Activated T-helper 2 cell treated with anti-CD3 and anti-CD28 coated beads, Interferon-gamma antibody, Interleukin-2, Interleukin-4, amounts not matched to agents 10 μg/mL and 5 μg/mL and 100 μg/mL, durations not matched to agents 14 hours and 24 hours and 36 hours (primary cell): ENCODE data around the gene KSR2. TPM values are rescaled to one million over a fixed set of nuclear protein-coding genes. Genes with fewer than 3 reads are reported as not detected.
"Not testable (repeated sequence)": the region's sequence is repeated elsewhere in the genome, so short reads cannot be mapped to it uniquely, and the experiment has no call there.

Source experiments
- DNase-seq: peaks from one replicate; pipeline ENCODE4 v3.0.0; 2021; ENCODE audit warnings: low spot score
- H3K27ac Mint-ChIP-seq: one replicate; pipeline ENCODE4 v1.8.0; 2021; ENCODE audit warnings: mixed read lengths
- H3K27me3 Mint-ChIP-seq: one replicate; pipeline ENCODE4 v1.8.0; 2021; ENCODE audit warnings: low read depth, mixed read lengths
- H3K36me3 Mint-ChIP-seq: one replicate; pipeline ENCODE4 v1.8.0; 2021; ENCODE audit warnings: low read depth, mixed read lengths
- H3K4me1 Mint-ChIP-seq: one replicate; pipeline ENCODE4 v1.8.0; 2021; ENCODE audit warnings: low read depth, mixed read lengths
- H3K4me3 Mint-ChIP-seq: one replicate; pipeline ENCODE4 v1.8.0; 2021; ENCODE audit warnings: low read depth, mild to moderate bottlenecking, moderate library complexity, mixed read lengths
- H3K9me3 Mint-ChIP-seq: one replicate; pipeline ENCODE4 v1.8.0; 2021; ENCODE audit warnings: mixed read lengths
- intact Hi-C: fragments of 100-400 bp; cut with micrococcal nuclease; formaldehyde crosslinking; loops from one replicate; pipeline ENCODE4 v1.15.1; 2023
- total RNA-seq: library from RNA; stranded (reverse); gene quantifications from 2 replicates; pipeline ENCODE4 v1.2.3, GENCODE V29; 2022

Gene KSR2
- total RNA-seq, 1 donor from 2014 or later: 0.09 TPM

DNA sequence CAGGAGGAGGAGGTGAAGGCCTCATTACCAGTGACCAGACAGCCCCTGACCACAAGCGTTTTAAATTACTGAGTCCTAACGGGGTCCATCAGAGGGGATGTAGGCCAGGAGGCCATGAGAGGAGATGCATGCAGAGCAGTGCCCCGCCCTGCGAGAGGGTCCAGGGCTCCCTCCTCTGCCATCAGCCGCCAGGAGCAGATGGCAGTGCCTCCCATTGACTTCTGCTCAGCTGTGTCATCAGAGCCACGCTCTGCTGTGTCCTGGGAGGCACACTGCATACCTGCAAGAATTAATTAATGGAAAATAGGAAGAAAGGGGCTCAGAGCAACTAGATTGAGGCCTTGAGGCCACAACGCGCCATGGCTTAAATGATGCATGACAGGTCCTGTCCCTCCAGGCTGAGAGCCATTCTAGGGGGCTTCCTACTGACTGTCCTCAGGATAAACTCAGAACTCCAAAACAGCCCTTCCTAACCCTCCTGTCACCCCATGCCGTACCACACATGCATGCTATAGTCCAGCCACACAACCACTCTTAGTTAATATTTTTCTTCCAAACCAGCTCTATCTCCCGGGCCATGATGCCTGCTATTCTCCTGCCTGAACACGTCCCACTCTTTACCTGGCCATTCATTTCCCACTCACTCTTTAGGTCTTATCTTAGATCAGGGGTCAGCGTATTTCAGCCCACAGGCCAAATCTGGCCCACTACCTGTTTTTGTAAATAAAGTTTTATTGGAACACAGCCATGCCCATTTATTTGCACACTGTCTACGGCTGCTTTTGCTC is 235.8 kb downstream of the KSR2 start:
- H3K4me1 Mint-ChIP-seq: no peaks in the 10 kb centered on the region
- peaks cover 5% of the 10 kb centered on the region for H3K9me3 Mint-ChIP-seq
- no peaks in the 10 kb centered on the region for H3K27me3 Mint-ChIP-seq
- H3K4me3 Mint-ChIP-seq: no peak overlapping the region
- no peaks in the 10 kb centered on the region for H3K36me3 Mint-ChIP-seq
- intact Hi-C loops: no loop called here
- no peak for DNase-seq
- no peak overlapping the region for H3K27ac Mint-ChIP-seq

DNA sequence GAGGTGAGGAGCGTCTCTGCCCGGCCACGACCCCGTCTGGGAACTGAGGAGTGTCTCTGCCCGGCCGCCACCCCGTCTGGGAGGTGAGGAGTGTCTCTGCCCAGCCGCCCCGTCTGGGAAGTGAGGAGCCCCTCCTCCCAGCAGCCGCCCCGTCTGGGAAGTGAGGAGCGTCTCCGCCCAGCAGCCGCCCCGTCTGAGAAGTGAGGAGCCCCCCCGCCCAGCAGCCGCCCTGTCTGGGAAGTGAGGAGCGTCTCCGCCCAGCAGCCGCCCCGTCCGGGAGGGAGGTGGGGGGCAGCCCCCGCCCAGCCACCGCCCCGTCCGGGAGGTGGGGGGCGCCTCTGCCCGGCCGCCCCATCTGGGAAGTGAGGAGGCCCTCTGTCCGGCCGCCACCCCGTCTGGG is 237.7 kb downstream of the KSR2 start:
- H3K27ac Mint-ChIP-seq, H3K9me3 Mint-ChIP-seq, H3K4me3 Mint-ChIP-seq, intact Hi-C loops, H3K4me1 Mint-ChIP-seq, H3K27me3 Mint-ChIP-seq, H3K36me3 Mint-ChIP-seq, DNase-seq: not testable (repeated sequence)

GRCh38 chr12:117727301-117727700 is 241.5 kb downstream of the KSR2 start:
- no peaks in the 10 kb centered on the region for H3K4me1 Mint-ChIP-seq
- no peak overlapping the region for H3K4me3 Mint-ChIP-seq
- no peak for DNase-seq
- no peaks in the 10 kb centered on the region for H3K36me3 Mint-ChIP-seq
- H3K27me3 Mint-ChIP-seq: no peaks in the 10 kb centered on the region
- H3K27ac Mint-ChIP-seq: no peak overlapping the region
- intact Hi-C loops: no loop called here
- H3K9me3 Mint-ChIP-seq: no peaks in the 10 kb centered on the region

DNA sequence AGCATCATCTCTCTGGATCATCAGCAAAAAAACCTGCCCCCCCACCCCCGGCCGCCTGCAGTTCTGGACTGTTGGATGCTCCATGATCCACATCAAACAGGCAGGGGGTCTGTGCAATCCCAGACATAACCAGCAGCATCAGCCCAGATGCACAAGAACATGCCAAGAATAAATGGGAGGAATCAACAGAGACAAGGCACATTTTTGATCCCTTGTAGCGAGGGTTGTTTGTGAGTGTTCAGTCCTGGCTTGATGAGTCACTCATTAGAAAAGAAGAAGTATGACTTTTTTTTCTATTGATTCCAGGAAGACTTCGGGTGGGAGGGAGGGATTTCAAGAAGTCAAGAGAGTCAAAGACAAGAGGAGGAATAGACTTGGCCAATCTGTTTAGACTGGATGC is 244.2 kb downstream of the KSR2 start:
- H3K36me3 Mint-ChIP-seq: no peaks in the 10 kb centered on the region
- no peaks in the 10 kb centered on the region for H3K27me3 Mint-ChIP-seq
- H3K9me3 Mint-ChIP-seq: no peaks in the 10 kb centered on the region
- no peak overlapping the region for H3K27ac Mint-ChIP-seq
- intact Hi-C loops: no loop called here
- no peak overlapping the region for H3K4me3 Mint-ChIP-seq
- no peaks in the 10 kb centered on the region for H3K4me1 Mint-ChIP-seq
- no peak for DNase-seq

DNA sequence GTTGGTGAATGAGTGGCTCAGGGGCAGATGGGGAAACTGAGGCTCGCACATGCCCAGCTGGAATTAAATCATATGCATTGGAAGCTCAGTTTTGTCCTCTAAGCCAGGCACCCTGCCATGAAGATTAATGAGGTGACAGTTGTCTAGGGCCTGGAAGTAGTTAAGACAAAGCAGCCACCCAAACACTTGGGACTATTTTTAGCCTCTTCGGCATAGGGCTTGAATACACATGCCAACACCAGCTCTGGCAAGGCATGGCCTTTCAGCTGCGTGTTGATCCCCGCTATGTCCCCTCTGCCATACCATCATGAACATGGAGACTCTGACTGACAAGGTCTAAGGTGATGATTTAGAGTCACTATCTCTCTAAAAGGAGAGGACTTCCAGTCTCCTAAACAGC is 250.2 kb downstream of the KSR2 start:
- H3K4me1 Mint-ChIP-seq: no peaks in the 10 kb centered on the region
- no peak for DNase-seq
- no peak overlapping the region for H3K4me3 Mint-ChIP-seq
- H3K36me3 Mint-ChIP-seq: no peaks in the 10 kb centered on the region
- no peaks in the 10 kb centered on the region for H3K9me3 Mint-ChIP-seq
- no peaks in the 10 kb centered on the region for H3K27me3 Mint-ChIP-seq
- no peak overlapping the region for H3K27ac Mint-ChIP-seq
- intact Hi-C loops: no loop called here

GRCh38 chr12:117718141-117718540 is 250.6 kb downstream of the KSR2 start:
- no peak for DNase-seq
- intact Hi-C loops: no loop called here
- Mint-ChIP-seq H3K27ac (no peak overlapping the region), H3K4me3 (no peak overlapping the region), H3K27me3 (no peaks in the 10 kb centered on the region), H3K4me1 (no peaks in the 10 kb centered on the region), H3K9me3 (no peaks in the 10 kb centered on the region), H3K36me3 (no peaks in the 10 kb centered on the region)

DNA sequence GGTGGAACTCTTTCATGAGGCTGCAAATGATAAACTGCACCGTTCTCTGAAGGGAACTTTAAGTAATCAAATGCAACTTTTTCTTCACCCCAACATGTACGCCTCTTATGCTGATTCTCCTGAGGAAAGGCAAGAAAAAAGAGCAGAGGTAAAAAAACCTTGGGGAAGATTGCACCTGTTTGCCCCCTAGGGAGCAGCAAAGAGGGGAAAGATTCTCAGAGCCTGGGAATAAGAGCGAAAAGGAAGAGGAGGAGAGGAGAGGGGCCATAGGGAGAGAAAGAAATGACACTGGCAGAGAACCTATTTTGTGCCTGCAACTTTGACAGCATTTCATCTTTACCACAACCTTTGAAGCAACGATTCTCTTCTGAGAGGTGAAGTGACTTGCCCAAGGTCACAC is 254.6 kb downstream of the KSR2 start:
- Mint-ChIP-seq H3K27me3 (no peaks in the 10 kb centered on the region), H3K27ac (no peak overlapping the region), H3K36me3 (no peaks in the 10 kb centered on the region), H3K4me3 (no peak overlapping the region), H3K9me3 (no peaks in the 10 kb centered on the region), H3K4me1 (no peaks in the 10 kb centered on the region)
- intact Hi-C loops: no loop called here
- no peak for DNase-seq

DNA sequence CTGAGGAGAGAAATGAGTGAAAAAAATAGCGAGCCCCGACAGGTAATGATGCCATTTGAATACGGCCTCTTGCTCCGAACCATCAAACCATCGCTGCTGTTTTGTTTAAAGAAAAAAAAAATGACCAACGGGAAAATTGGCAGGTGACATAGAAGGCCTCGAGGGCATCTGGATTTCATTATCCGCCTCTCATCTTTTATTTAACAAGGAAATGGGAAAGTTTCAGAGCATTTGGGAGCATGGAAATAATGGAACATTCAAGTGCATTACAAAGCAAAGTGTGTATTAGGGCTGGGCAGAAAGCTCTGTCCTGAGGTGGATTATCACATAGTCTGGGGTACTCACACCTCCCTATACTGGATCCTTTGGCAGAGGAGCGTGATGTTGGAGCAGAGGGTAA is 258.7 kb downstream of the KSR2 start:
- Mint-ChIP-seq H3K36me3 (no peaks in the 10 kb centered on the region), H3K9me3 (no peaks in the 10 kb centered on the region), H3K4me3 (no peak overlapping the region), H3K27me3 (no peaks in the 10 kb centered on the region), H3K27ac (no peak overlapping the region), H3K4me1 (no peaks in the 10 kb centered on the region)
- intact Hi-C loops: no loop called here
- no peak for DNase-seq

DNA sequence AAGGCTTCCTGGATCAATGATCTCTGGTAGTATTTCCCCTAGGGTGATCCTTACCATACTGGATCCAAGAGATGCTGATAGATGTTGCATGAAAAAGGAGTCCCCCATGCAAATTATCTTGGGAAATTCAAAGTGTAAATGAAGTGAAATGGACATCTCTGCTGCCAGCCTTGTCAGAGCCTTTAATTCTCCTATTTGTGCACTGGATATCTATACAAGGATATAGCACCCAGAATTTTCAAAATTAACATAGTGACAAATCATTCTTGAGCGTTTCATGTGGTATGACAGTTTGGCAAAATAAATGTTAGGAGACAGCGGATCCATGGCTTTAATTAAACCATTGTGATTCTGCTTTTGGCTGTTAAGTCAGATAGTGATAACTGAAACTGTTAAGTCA is 260.9 kb downstream of the KSR2 start:
- Mint-ChIP-seq H3K4me1 (no peaks in the 10 kb centered on the region), H3K27ac (no peak overlapping the region), H3K36me3 (no peaks in the 10 kb centered on the region), H3K9me3 (no peaks in the 10 kb centered on the region), H3K4me3 (no peak overlapping the region), H3K27me3 (no peaks in the 10 kb centered on the region)
- no peak for DNase-seq
- intact Hi-C loops: no loop called here

- Mint-ChIP-seq H3K4me3 (no peak overlapping the region), H3K9me3 (no peaks in the 10 kb centered on the region), H3K27ac (no peak overlapping the region), H3K4me1 (no peaks in the 10 kb centered on the region), H3K36me3 (no peaks in the 10 kb centered on the region), H3K27me3 (no peaks in the 10 kb centered on the region)
- DNase-seq: no peak
- intact Hi-C loops: no loop called here
Observed at GRCh38 chr12:117703584-117703983, 265.2 kb downstream of the KSR2 start.

GRCh38 chr12:117702741-117703140 is 266.0 kb downstream of the KSR2 start:
- DNase-seq: no peak
- Mint-ChIP-seq H3K9me3 (no peaks in the 10 kb centered on the region), H3K4me1 (no peaks in the 10 kb centered on the region), H3K27me3 (no peaks in the 10 kb centered on the region), H3K27ac (no peak overlapping the region), H3K36me3 (no peaks in the 10 kb centered on the region), H3K4me3 (no peak overlapping the region)
- intact Hi-C loops: no loop called here

GRCh38 chr12:117699575-117699974 is 269.2 kb downstream of the KSR2 start:
- Mint-ChIP-seq H3K27me3 (no peaks in the 10 kb centered on the region), H3K27ac (no peak overlapping the region), H3K9me3 (no peaks in the 10 kb centered on the region), H3K4me1 (no peaks in the 10 kb centered on the region), H3K36me3 (no peaks in the 10 kb centered on the region), H3K4me3 (no peak overlapping the region)
- intact Hi-C loops: no loop called here
- no peak for DNase-seq

GRCh38 chr12:117699118-117699517 is 269.7 kb downstream of the KSR2 start:
- H3K36me3 Mint-ChIP-seq: no peaks in the 10 kb centered on the region
- no peak overlapping the region for H3K27ac Mint-ChIP-seq
- H3K9me3 Mint-ChIP-seq: no peaks in the 10 kb centered on the region

GRCh38 chr12:117695956-117696355 is 272.8 kb downstream of the KSR2 start:
- Mint-ChIP-seq H3K27ac (no peak overlapping the region), H3K27me3 (no peaks in the 10 kb centered on the region), H3K4me3 (no peak overlapping the region), H3K36me3 (no peaks in the 10 kb centered on the region), H3K9me3 (peaks cover 4% of the 10 kb centered on the region), H3K4me1 (no peaks in the 10 kb centered on the region)
- DNase-seq: no peak
- intact Hi-C loops: no loop called here

More at GRCh38 chr12:117699118-117699517, 269.7 kb downstream of the KSR2 start:
- no peaks in the 10 kb centered on the region for H3K27me3 Mint-ChIP-seq
- intact Hi-C loops: no loop called here
- no peaks in the 10 kb centered on the region for H3K4me1 Mint-ChIP-seq
- DNase-seq: no peak
- H3K4me3 Mint-ChIP-seq: no peak overlapping the region
